ENCODE data around the gene CPEB1.
"Not testable (repeated sequence)": the region's sequence is repeated elsewhere in the genome, so short reads cannot be mapped to it uniquely, and the experiment has no call there.

CPEB1 gene

GRCh38 chr15:82530006-82530405 is 117.2 kb downstream of the CPEB1 start:
- DNase-seq (ENCODE audit: low spot score): no peak
- in situ Hi-C loops (cut with MboI; ENCODE audit: low sequenced_read_pairs, unreplicated experiment): loop anchor here (10.0 kb wide), 1 partner anchor 475 kb away; no protein-coding TSS in a partner anchor
- no peak for TF ChIP-seq CTCF (IDR thresholded peaks at IDR 0.05; ENCODE audit: borderline replicate concordance, control extremely low read depth, extremely low read depth, insufficient read depth, missing control alignments)

GRCh38 chr15:82513587-82513986 is 133.6 kb downstream of the CPEB1 start:
- in situ Hi-C loops (cut with MboI; ENCODE audit: low sequenced_read_pairs, unreplicated experiment); DNase-seq (ENCODE audit: low spot score): not testable (repeated sequence)

GRCh38 chr15:82507693-82508092 is 139.5 kb downstream of the CPEB1 start:
- in situ Hi-C loops (cut with MboI; ENCODE audit: low sequenced_read_pairs, unreplicated experiment); DNase-seq (ENCODE audit: low spot score): not testable (repeated sequence)

GRCh38 chr15:82507087-82507486 is 140.1 kb downstream of the CPEB1 start:
- in situ Hi-C loops (cut with MboI; ENCODE audit: low sequenced_read_pairs, unreplicated experiment); DNase-seq (ENCODE audit: low spot score): not testable (repeated sequence)

GRCh38 chr15:82505842-82506241 is 141.3 kb downstream of the CPEB1 start:
- in situ Hi-C loops (cut with MboI; ENCODE audit: low sequenced_read_pairs, unreplicated experiment); DNase-seq (ENCODE audit: low spot score): not testable (repeated sequence)

- DNase-seq (ENCODE audit: low spot score); in situ Hi-C loops (cut with MboI; ENCODE audit: low sequenced_read_pairs, unreplicated experiment): not testable (repeated sequence)
Measured at GRCh38 chr15:82504074-82504473, 143.1 kb downstream of the CPEB1 start.

GRCh38 chr15:82502700-82503339 is 144.3 kb downstream of the CPEB1 start:
- DNase-seq (ENCODE audit: low spot score); in situ Hi-C loops (cut with MboI; ENCODE audit: low sequenced_read_pairs, unreplicated experiment): not testable (repeated sequence)
- TF ChIP-seq CTCF (IDR thresholded peaks at IDR 0.05; ENCODE audit: borderline replicate concordance, control extremely low read depth, extremely low read depth, insufficient read depth, missing control alignments): peak; percentile 8

GRCh38 chr15:82500772-82501171 is 146.4 kb downstream of the CPEB1 start:
- DNase-seq (ENCODE audit: low spot score); in situ Hi-C loops (cut with MboI; ENCODE audit: low sequenced_read_pairs, unreplicated experiment): not testable (repeated sequence)

- DNase-seq (ENCODE audit: low spot score); in situ Hi-C loops (cut with MboI; ENCODE audit: low sequenced_read_pairs, unreplicated experiment): not testable (repeated sequence)
Measured at GRCh38 chr15:82497978-82498377, 149.2 kb downstream of the CPEB1 start.
